DND-41 (cell line): ENCODE data around the gene HELZ2.

Experiments
- EZH2 ChIP-seq: IDR thresholded peaks from 3 replicates; pipeline ENCODE4 v1.6.1; 2012; ENCODE audit warnings: borderline replicate concordance, low read depth, mild to moderate bottlenecking, moderate library complexity, low read length, inconsistent platforms; ENCODE audit not compliant: severe bottlenecking
- TF ChIP-seq, protein P1 (sequence below): IDR thresholded peaks from 2 replicates; pipeline ENCODE4 v1.5.1; 2012; ENCODE audit warnings: borderline replicate concordance, low read length, moderate library complexity, mild to moderate bottlenecking; ENCODE audit not compliant: poor library complexity, severe bottlenecking; ENCODE audit errors: extremely low read depth

DNA sequence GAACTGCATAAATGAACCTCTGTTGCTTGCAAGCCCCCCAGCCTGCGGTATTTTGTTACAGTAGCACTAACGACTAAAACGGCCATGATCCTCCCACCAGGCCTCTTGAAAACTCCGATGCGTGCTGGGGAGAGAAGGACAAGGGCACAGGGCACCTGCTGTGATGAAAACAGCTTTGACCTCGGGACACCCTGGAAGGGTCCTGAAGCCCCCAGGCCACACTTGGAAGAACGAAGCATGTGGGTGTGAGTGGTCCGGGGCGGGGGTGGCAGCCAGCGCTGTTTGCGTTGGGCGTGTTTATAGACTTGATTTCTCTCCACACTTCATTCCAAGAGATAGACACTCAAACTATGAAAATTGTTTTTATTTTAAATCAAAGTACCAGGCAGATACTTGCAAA is 13.2 kb upstream of the HELZ2 start:
- TF ChIP-seq, protein P1, sequence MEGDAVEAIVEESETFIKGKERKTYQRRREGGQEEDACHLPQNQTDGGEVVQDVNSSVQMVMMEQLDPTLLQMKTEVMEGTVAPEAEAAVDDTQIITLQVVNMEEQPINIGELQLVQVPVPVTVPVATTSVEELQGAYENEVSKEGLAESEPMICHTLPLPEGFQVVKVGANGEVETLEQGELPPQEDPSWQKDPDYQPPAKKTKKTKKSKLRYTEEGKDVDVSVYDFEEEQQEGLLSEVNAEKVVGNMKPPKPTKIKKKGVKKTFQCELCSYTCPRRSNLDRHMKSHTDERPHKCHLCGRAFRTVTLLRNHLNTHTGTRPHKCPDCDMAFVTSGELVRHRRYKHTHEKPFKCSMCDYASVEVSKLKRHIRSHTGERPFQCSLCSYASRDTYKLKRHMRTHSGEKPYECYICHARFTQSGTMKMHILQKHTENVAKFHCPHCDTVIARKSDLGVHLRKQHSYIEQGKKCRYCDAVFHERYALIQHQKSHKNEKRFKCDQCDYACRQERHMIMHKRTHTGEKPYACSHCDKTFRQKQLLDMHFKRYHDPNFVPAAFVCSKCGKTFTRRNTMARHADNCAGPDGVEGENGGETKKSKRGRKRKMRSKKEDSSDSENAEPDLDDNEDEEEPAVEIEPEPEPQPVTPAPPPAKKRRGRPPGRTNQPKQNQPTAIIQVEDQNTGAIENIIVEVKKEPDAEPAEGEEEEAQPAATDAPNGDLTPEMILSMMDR: no peak
- no peak for TF ChIP-seq EZH2
